NCI-H748 (cell line): Measurements from ENCODE around the gene MCF2L.

Experiments used
- DNase-seq: peaks from one replicate; lab custom pipeline; 2025; ENCODE audit not compliant: unreplicated experiment; lab: John Stamatoyannopoulos, UW

MCF2L gene

GRCh38 chr13:112963641-112964040 lies 5.4 kb upstream of the MCF2L start:
- DNase-seq = no peak

GRCh38 chr13:112964971-112965492 lies 4.0 kb upstream of the MCF2L start:
- no peak for DNase-seq

GRCh38 chr13:112965573-112966115 lies 3.4 kb upstream of the MCF2L start:
- DNase-seq = no peak

DNA sequence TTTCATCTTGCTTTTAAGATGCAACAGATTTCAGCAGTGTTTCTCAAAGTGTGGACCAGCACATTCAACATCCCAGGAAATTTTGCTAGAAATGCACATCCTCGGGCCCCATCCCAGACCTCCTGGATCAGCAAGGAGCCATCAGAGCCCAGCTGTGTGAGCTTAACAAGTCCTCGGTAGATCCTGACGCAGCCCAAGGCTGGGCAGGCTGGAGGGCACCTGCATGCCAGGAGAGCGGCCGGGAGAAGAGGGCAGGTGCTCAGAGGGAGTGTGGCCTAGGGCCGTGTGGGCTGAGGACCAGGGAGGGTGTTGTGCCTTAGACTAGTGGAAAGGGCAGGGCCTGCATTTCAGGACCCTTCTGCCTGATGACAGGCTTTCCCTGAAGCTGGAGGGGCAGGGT lies 2.2 kb upstream of the MCF2L start:
- no peak for DNase-seq

DNA sequence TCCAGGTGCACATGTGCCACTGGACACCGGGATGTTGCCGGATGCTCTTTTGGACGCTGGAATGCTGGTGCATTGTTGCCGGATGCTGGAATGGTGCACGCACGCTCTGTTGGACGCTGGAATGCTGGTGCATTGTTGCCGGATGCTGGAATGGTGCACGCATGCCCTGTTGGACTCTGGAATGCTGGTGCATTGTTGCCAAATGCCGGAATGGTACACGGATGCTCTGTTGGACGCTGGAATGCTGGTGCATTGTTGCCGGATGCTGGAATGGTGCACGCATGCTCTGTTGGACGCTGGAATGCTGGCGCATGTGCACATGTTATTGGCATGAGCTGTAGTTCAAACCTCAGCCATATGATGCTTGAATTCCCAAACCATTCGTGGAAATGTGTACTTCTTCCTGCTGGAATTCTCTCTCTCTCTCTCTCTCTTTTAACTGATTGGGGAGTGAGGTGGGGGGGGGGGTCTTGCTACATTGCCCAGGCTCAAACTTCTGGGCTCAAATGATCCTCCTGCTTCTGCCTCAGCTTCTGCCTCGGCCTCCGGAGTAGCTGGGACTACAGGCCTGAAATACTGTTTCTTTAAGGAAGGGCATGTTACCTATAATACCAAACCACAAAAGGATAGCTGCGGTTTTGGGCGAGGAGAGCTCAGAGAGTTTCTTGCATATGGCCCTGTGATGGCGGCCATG lies 1.2 kb upstream of the MCF2L start:
- DNase-seq = no peak

GRCh38 chr13:112968380-112968909 lies 569 bp upstream of the MCF2L start:
- DNase-seq = peak; percentile 81

- DNase-seq = peak; percentile 75
Observed at GRCh38 chr13:112969692-112970338, 801 bp downstream of the MCF2L start.

DNA sequence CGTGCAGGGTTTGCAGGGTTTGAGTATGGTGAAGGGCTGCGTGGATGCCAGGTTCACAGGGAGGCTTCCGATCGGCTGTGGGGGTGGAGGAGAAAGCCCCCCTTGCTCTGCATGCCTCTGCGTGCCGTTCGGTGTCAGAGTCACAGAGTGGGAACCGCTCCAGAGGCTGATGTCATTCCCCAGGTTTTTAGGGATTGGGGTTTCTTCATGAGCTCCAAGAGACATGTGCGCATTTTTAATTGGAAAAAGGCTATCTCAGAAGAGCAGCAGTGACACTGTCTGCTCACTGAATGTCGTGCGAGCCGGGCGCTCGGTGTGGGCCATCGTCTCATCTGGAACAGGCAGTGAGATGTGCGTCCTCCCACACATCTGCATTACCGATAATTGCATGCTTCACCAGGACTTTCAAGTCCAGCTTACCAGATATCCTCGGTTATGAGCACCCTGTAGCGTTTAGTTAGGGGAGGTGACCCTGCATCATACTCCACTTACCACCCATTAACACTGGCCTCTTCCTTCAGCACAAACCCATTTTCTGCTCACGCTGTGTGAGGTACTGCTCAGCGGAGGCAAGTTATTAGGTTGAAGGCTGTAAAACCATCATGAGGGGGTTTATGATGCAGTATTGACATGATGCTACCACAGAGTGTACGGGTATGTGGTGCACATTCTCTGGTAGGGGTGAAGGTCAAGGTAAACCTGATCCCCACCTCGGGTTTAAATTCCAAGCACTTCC lies 1.7 kb downstream of the MCF2L start:
- no peak for DNase-seq

DNA sequence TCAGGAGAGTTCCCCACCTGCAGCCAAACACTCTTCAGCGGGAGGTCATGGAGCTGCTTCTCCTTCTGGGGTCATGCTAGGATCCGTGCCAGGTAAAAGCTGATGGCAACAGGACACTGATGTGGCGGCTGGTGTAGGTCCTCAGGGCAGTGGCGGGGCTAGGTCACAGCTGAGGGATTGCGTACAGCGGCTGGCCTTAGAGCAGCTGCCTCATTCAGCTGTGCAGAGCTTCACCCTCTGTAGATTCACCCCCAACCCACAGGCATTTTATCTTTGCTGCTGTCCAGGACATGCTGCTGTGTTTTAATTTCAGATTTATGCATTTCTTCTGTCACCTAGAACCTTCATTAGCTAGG lies 2.3 kb downstream of the MCF2L start:
- peak; percentile 11 for DNase-seq

DNA sequence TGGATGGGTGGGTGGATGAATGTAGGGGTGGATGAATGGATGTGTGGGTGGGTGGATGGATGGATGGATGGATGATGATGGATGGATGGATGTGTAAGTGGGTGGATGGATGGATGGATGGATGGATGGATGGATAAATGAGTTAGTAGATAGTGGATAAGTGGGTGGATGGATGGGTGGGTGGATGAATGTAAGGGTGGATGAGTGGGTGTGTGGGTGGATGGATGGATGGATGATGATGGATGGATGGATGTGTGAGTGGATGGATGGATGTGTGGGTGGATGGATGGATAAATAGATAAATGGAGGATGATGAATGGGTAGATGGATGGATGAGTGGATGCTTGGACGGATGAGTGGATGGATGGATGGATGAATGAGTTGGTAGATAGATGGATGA lies 3.2 kb downstream of the MCF2L start:
- DNase-seq = no peak

GRCh38 chr13:112972867-112973576 lies 4.0 kb downstream of the MCF2L start:
- peak; percentile 82 for DNase-seq

DNA sequence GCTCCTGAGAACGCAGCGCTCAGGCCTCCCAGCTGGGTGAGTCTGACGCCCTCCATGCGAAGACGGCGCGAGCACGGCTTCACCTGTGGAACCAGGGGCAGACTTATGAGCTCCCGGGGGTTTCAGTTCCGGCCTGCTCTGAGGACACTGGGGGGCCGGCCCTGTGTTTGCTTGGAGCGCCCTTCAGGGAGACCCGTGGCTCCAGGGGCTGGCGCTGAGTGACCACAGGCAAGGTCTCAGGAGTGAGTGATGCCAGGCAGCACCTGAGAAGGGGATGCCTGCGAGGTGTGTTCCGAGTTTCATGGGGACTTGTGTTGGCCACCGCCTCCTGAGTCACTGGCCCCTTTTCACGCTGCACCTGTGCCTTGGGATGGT lies 4.5 kb downstream of the MCF2L start:
- no peak for DNase-seq

DNA sequence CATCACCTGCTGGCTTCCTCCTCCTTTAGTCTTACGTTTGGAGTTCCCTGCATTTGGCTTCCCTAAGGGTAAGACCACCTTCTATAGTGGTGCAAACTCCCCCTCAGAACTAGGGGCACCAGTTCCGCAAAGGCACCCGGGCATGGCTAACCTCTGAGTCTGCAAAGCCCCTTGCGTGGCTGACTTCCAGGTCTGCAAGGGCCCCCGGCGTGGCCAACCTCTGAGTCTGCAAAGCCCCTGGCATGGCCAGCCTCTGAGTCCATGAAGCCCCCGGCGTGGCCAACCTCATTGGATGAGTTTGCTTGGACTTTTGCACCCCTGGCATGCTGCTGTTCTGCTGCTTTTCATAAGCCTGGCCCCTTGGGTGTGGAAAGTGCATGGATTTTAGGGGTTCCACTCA lies 5.1 kb downstream of the MCF2L start:
- no peak for DNase-seq

DNA sequence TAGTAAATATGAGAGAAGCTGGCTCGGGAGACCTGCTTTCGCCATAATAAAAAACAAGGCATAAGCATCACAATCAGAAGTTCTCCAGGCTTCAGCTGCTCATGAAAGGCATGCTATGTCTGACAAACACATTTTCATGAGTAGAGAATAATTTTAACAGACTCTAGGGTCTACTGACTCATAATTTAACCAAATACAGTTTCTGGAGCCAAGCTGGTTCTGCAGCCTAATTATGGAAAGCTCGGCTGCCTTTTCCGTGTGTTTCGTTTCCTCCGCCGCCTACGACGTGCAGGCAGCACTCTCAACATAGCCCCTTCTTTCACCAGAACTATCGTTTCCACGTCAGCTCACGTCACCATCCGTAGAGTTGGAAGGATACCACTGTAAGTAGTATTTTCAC lies 5.7 kb downstream of the MCF2L start:
- DNase-seq = no peak

DNA sequence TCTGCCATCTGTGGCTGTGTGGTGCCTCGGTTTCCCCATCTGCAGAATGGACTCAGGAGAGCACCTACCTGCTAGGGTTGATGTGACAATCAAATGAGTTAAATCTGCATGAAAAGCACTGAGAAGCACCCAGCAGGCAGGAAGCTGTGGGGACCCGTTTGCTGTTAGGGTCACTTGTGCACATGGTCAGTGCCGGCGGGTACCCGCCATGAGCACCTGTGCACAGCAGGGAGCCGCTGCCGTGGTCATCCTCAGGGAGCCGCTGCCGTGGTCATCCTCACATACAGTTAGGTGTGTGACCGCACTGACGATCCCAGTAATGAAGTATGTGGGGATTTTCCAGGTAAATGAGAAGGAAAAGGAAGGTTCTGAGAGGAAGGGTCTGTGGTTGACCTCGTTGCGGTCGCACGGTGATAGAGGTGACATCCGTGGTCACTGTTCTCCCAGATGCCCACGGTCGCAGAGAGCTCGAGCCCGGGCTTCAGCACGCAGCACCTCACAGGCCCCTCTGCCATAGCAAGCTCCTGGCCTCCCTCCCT lies 6.5 kb downstream of the MCF2L start:
- DNase-seq = no peak

GRCh38 chr13:112976526-112976925 lies 7.5 kb downstream of the MCF2L start:
- no peak for DNase-seq

DNA sequence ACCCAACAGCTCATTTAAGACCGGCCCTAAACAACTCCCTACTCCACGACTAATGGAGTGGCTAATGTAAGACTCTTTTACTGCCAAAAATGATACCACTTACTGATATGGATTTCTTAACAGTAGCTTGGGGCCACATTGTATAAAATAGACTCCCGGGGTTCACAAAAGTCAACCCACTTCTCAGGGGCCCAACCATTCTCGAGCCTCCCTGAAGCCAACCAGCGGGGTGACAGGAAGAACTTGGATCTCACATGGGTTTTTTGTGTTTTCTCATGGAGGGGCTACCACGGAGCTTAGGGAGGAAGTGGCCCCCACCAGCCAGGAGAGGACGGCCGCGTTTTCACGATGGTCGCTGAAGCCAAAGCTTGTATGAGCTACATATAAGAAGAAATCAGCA lies 8.1 kb downstream of the MCF2L start:
- DNase-seq = no peak

- DNase-seq = no peak
Observed at GRCh38 chr13:112977525-112977924, 8.5 kb downstream of the MCF2L start.

- DNase-seq = no peak
Observed at GRCh38 chr13:112978561-112979405, 9.8 kb downstream of the MCF2L start.

GRCh38 chr13:112979406-112979902 lies 10.4 kb downstream of the MCF2L start:
- no peak for DNase-seq
